ENCODE data around the gene PIP5K1B. TPM values are rescaled to one million over a fixed set of nuclear protein-coding genes. Genes with fewer than 3 reads are reported as not detected.

PIP5K1B gene
- total RNA-seq, 6 experiments from 2014 or later: not detected

GRCh38 chr9:68822596-68823165, 117.6 kb downstream of the PIP5K1B start:
- DNase-seq: no peak

GRCh38 chr9:68825762-68826472, 120.9 kb downstream of the PIP5K1B start:
- no peak for DNase-seq
- no peaks in the 10 kb centered on the region for H3K4me1 Mint-ChIP-seq (ENCODE audit: low read depth)
- no peak overlapping the region for H3K27ac Mint-ChIP-seq
- H3K36me3 Mint-ChIP-seq (ENCODE audit: low read depth): no peaks in the 10 kb centered on the region
- no peaks in the 10 kb centered on the region for H3K9me3 Mint-ChIP-seq
- no peak overlapping the region for H3K4me3 Mint-ChIP-seq
- peaks cover 6% of the 10 kb centered on the region for H3K27me3 Mint-ChIP-seq (ENCODE audit: insufficient read depth)
- no peak for TF ChIP-seq CTCF (IDR thresholded peaks at IDR 0.05)

More at GRCh38 chr9:68822596-68823165, 117.6 kb downstream of the PIP5K1B start:
- TF ChIP-seq CTCF (IDR thresholded peaks at IDR 0.05): no peak
- H3K4me1 Mint-ChIP-seq (ENCODE audit: low read depth): no peaks in the 10 kb centered on the region
- H3K27me3 Mint-ChIP-seq (ENCODE audit: insufficient read depth): no peaks in the 10 kb centered on the region; the same call in none of the 2 replicates
- H3K27ac Mint-ChIP-seq: no peak overlapping the region
- H3K4me3 Mint-ChIP-seq: no peak overlapping the region
- H3K36me3 Mint-ChIP-seq (ENCODE audit: low read depth): no peaks in the 10 kb centered on the region
- H3K9me3 Mint-ChIP-seq: no peaks in the 10 kb centered on the region

- TF ChIP-seq CTCF (IDR thresholded peaks at IDR 0.05): no peak
- H3K4me3 Mint-ChIP-seq: no peak overlapping the region
- no peaks in the 10 kb centered on the region for H3K9me3 Mint-ChIP-seq
- H3K27ac Mint-ChIP-seq: no peak overlapping the region
- H3K27me3 Mint-ChIP-seq (ENCODE audit: insufficient read depth): peaks cover 7% of the 10 kb centered on the region
- no peaks in the 10 kb centered on the region for H3K4me1 Mint-ChIP-seq (ENCODE audit: low read depth)
- DNase-seq: no peak
- no peaks in the 10 kb centered on the region for H3K36me3 Mint-ChIP-seq (ENCODE audit: low read depth)
These were observed 123.1 kb downstream of the PIP5K1B start for GRCh38 chr9:68827837-68828744.

GRCh38 chr9:68832101-68832500, 127.1 kb downstream of the PIP5K1B start:
- Mint-ChIP-seq H3K9me3 (no peaks in the 10 kb centered on the region), H3K4me1 (ENCODE audit: low read depth) (no peaks in the 10 kb centered on the region), H3K4me3 (no peak overlapping the region), H3K27ac (no peak overlapping the region), H3K36me3 (ENCODE audit: low read depth) (no peaks in the 10 kb centered on the region), H3K27me3 (ENCODE audit: insufficient read depth) (peaks cover 10% of the 10 kb centered on the region; the same call in 1 of the 2 replicates)
- no peak for DNase-seq
- no peak for TF ChIP-seq CTCF (IDR thresholded peaks at IDR 0.05)

GRCh38 chr9:68832861-68833518, 128.0 kb downstream of the PIP5K1B start:
- no peak for DNase-seq
- TF ChIP-seq CTCF (IDR thresholded peaks at IDR 0.05): no peak
- no peaks in the 10 kb centered on the region for H3K4me1 Mint-ChIP-seq (ENCODE audit: low read depth)
- H3K9me3 Mint-ChIP-seq: no peaks in the 10 kb centered on the region
- no peaks in the 10 kb centered on the region for H3K36me3 Mint-ChIP-seq (ENCODE audit: low read depth)
- H3K4me3 Mint-ChIP-seq: no peak overlapping the region
- H3K27me3 Mint-ChIP-seq (ENCODE audit: insufficient read depth): peaks cover 10% of the 10 kb centered on the region; the same call in 1 of the 2 replicates
- no peak overlapping the region for H3K27ac Mint-ChIP-seq

Measured in HFFc6 (cell line).